HCT116 (cell line): ENCODE data around the gene KIF1A. TPM values are rescaled to one million over a fixed set of nuclear protein-coding genes. Genes with fewer than 3 reads are reported as not detected.

Source experiments
- ATAC-seq: fragments of 200-7000 bp; cut with Tn5 transposase; 2 replicates; pipeline ENCODE4 v1.9.1; 2020; ENCODE audit warnings: mild to moderate bottlenecking, moderate library complexity
- BruUV-seq: library from RNA; stranded (reverse); fragments of 400-500 nt; replicated peaks from 2 replicates; lab custom pipeline; 2021; lab: Mats Ljungman, UMichigan
- CTCF ChIA-PET: fragments of 300-600 bp; sonication (Branson Sonifier 250); formaldehyde crosslinking; loops from one replicate; lab custom pipeline; 2021; ENCODE audit warnings: antibody characterized with exemption; lab: Charles Lee
- POLR2A ChIA-PET: fragments of 300-600, 350-600 bp; sonication (Branson Sonifier 250); formaldehyde crosslinking; loops from one replicate; lab custom pipeline; 2021; ENCODE audit warnings: antibody characterized with exemption; lab: Charles Lee
- RAD21 ChIA-PET, 2 experiments: fragments of 300-600 bp; sonication (Branson Sonifier 250); formaldehyde crosslinking; loops; one replicate each; lab custom pipeline; 2023; ENCODE audit warnings: low total read pairs in 2 of 2; ENCODE audit not compliant: uncharacterized antibody in 2 of 2, unreplicated experiment in 2 of 2, low non-redundant PET in 1 of 2; lab: Charles Lee
- DNase-seq: peaks from one replicate; pipeline ENCODE4 v3.0.0-alpha.2; 2010; ENCODE audit warnings: low read depth, low spot score
- H2AFZ ChIP-seq: fragments of 200-600 bp; shearing (Covaris generic), sonication (generic); 2 replicates; pipeline ENCODE4 v1.6.1; 2017; ENCODE audit warnings: low read depth, mixed run types, mixed read lengths, antibody characterized with exemption, low read length; ENCODE audit not compliant: poor library complexity, severe bottlenecking
- H3K27ac ChIP-seq: 2 replicates; pipeline ENCODE4 v1.5.1; 2012; ENCODE audit warnings: low read depth, low read length
- H3K27me3 ChIP-seq: fragments of 200-600 bp; sonication (generic); 2 replicates; pipeline ENCODE4 v1.6.1; 2016; ENCODE audit warnings: mixed run types, low read length, mixed read lengths; ENCODE audit not compliant: insufficient read depth
- H3K36me3 ChIP-seq, 2 experiments: fragments of 200-500 bp in 1 of 2; fragments of 200-600 bp in 1 of 2; sonication (Bioruptor generic) in 1 of 2; sonication (generic) in 1 of 2; 2 replicates each; pipeline versions ENCODE4 v1.5.1 to v1.6.1; 2014 to 2016; ENCODE audit warnings: low read length in 2 of 2, inconsistent platforms in 1 of 2, mixed read lengths in 1 of 2, mixed run types in 1 of 2; ENCODE audit not compliant: insufficient read depth in 2 of 2, control insufficient read depth in 1 of 2
- H3K4me1 ChIP-seq, 2 experiments: fragments of 200-600 bp in 1 of 2; sonication (generic) in 1 of 2; 2 replicates each; pipeline versions ENCODE4 v1.5.1 to v1.6.1; 2012 to 2017; ENCODE audit warnings: low read length in 2 of 2, inconsistent platforms in 1 of 2, mild to moderate bottlenecking in 1 of 2, mixed read lengths in 1 of 2, mixed run types in 1 of 2, moderate library complexity in 1 of 2; ENCODE audit not compliant: insufficient read depth in 2 of 2, control insufficient read depth in 1 of 2
- H3K4me2 ChIP-seq: fragments of 200-600 bp; sonication (generic); 2 replicates; pipeline ENCODE4 v1.6.1; 2017; ENCODE audit warnings: mixed run types, low read length, mixed read lengths
- H3K4me3 ChIP-seq, 2 experiments: fragments of 200-600 bp in 1 of 2; sonication (generic) in 1 of 2; replicated peaks in 1 of 2; 2 replicates each; pipeline ENCODE4 v1.5.1; 2011 to 2016; ENCODE audit warnings: low read length in 2 of 2, control low read depth in 1 of 2, low read depth in 1 of 2, mild to moderate bottlenecking in 1 of 2, mixed read lengths in 1 of 2, mixed run types in 1 of 2
- H3K79me2 ChIP-seq: fragments of 200-600 bp; sonication (generic); 2 replicates; pipeline ENCODE4 v1.6.1; 2017; ENCODE audit warnings: mild to moderate bottlenecking, mixed run types, low read length, moderate library complexity, mixed read lengths; ENCODE audit not compliant: insufficient read depth
- H3K9ac ChIP-seq: fragments of 200-600 bp; sonication (generic); 2 replicates; pipeline ENCODE4 v1.6.1; 2016; ENCODE audit warnings: low read length, mixed read lengths
- H3K9me2 ChIP-seq: fragments of 200-600 bp; sonication (generic), shearing (Covaris generic); 2 replicates; pipeline ENCODE4 v1.6.1; 2017; ENCODE audit warnings: mixed run types, mild to moderate bottlenecking, moderate library complexity; ENCODE audit not compliant: insufficient read depth
- H3K9me3 ChIP-seq, 2 experiments: fragments of 200-500 bp in 1 of 2; fragments of 200-600 bp in 1 of 2; sonication (Bioruptor generic) in 1 of 2; sonication (generic) in 1 of 2; 2 replicates each; pipeline ENCODE4 v1.6.1; 2014 to 2017; ENCODE audit warnings: low read length in 2 of 2, mixed read lengths in 2 of 2, inconsistent platforms in 1 of 2, low read depth in 1 of 2, mild to moderate bottlenecking in 1 of 2, mixed run types in 1 of 2, moderate library complexity in 1 of 2; ENCODE audit not compliant: control insufficient read depth in 1 of 2, insufficient read depth in 1 of 2
- H4K20me1 ChIP-seq: fragments of 200-600 bp; sonication (generic), shearing (Covaris generic); 2 replicates; pipeline ENCODE4 v1.6.1; 2017; ENCODE audit warnings: mixed run types, mild to moderate bottlenecking, moderate library complexity; ENCODE audit not compliant: insufficient read depth
- CEBPB ChIP-seq: IDR thresholded peaks from 2 replicates; pipeline ENCODE4 v1.6.1; 2012; ENCODE audit warnings: low read depth
- EGR1 ChIP-seq: IDR thresholded peaks from 2 replicates; pipeline ENCODE4 v1.6.1; 2012; ENCODE audit warnings: low read depth
- ELF1 ChIP-seq: IDR thresholded peaks from 2 replicates; pipeline ENCODE4 v1.6.1; 2012; ENCODE audit warnings: low read depth, borderline replicate concordance
- EZH2phosphoT487 ChIP-seq: fragments of 200-600 bp; IDR thresholded peaks from 2 replicates; pipeline ENCODE4 v1.6.1; 2018; ENCODE audit warnings: antibody characterized with exemption, borderline replicate concordance
- FOSL1 ChIP-seq: IDR thresholded peaks from 2 replicates; pipeline ENCODE4 v1.6.1; 2012; ENCODE audit warnings: low read depth
- MAX ChIP-seq: IDR thresholded peaks from 2 replicates; pipeline ENCODE4 v1.6.1; 2012
- RAD21 ChIP-seq: IDR thresholded peaks from 2 replicates; pipeline ENCODE4 v1.6.1; 2012; ENCODE audit warnings: low read depth, mild to moderate bottlenecking
- SRF ChIP-seq: IDR thresholded peaks from 2 replicates; pipeline ENCODE4 v1.6.1; 2012; ENCODE audit warnings: low read depth
- ZBTB33 ChIP-seq: IDR thresholded peaks from 2 replicates; pipeline ENCODE4 v1.6.1; 2011; ENCODE audit warnings: mild to moderate bottlenecking, low read length, moderate library complexity; ENCODE audit not compliant: insufficient replicate concordance; ENCODE audit errors: extremely low read depth
- ZFX ChIP-seq: fragments of 450-650 bp; IDR thresholded peaks from 2 replicates; pipeline ENCODE4 v1.6.1; 2017
- intact Hi-C: fragments of 100-400 bp; cut with micrococcal nuclease; formaldehyde crosslinking; loops from 2 replicates; pipeline ENCODE4 v1.10.0; 2022
- total RNA-seq: library from RNA; stranded (reverse); gene quantifications from one replicate; pipeline ENCODE4 v1.2.1, GENCODE V29; 2021; ENCODE audit not compliant: unreplicated experiment
- TF ChIP-seq, protein P1 (sequence below), 3 experiments: fragments of 200-600 bp in 1 of 3; sonication (generic) in 1 of 3; IDR thresholded peaks in 2 of 3; conservative IDR thresholded peaks in 1 of 3; 2 replicates each; pipeline ENCODE4 v1.5.1; 2012 to 2017; ENCODE audit warnings: low read depth in 2 of 3, low read length in 2 of 3, antibody characterized with exemption in 1 of 3, borderline replicate concordance in 1 of 3, control low read depth in 1 of 3, mild to moderate bottlenecking in 1 of 3, mixed read lengths in 1 of 3, mixed run types in 1 of 3, moderate library complexity in 1 of 3; ENCODE audit not compliant: insufficient read depth in 1 of 3
- TF ChIP-seq, protein P2 (sequence below): IDR thresholded peaks from 2 replicates; pipeline ENCODE4 v1.6.1; 2012

KIF1A gene
- total RNA-seq, 1 experiment from 2014 or later: 0.27 TPM

DNA sequence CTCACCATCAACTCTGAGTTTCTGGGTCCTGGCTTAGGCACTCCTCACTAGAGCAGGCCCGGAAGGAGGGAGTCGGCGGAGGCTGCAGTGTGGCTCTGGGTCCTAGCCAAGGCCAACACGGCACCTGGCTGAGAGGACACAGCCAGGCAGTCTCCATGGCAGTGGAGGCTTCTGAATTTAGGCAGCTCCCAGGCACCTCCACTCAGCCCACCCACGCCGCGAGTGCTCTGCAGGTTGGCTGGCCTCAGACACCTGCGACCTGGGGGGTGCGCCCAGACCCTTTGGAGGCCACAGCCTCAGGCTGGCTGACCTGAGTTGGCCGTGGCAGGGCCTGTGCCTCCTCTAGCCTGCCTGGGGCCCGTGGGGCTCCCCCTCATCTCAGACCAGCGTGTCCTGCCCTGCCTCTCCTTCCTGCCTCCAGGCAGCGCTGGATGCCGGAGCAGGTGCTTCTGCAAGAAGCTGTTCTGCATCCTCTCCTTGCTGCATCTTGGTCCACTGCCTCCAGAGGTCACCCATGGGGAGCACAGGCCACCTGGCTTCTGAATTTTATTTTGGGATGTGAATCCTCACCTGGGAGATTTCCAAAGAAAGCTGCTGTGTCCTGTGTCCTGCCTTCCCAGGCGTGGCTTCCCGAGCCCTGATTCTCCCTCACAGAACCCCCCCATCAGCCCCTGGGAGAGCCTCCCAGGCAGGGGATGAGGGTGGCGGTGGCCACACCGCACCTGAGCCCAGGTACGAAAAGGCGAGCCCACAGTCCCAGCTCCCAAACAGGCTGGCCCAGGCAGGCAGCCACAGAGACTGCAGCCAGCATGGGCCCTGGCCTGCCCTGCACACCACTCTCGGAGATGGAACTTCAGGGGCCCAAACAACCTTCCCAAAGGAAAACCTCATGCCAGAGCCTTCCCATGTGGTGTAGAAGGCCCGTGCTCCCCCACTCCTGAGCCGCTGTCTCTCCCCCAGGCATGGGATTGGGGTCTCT is 105.0 kb downstream of the KIF1A start (continued):
- TF ChIP-seq, protein P1, sequence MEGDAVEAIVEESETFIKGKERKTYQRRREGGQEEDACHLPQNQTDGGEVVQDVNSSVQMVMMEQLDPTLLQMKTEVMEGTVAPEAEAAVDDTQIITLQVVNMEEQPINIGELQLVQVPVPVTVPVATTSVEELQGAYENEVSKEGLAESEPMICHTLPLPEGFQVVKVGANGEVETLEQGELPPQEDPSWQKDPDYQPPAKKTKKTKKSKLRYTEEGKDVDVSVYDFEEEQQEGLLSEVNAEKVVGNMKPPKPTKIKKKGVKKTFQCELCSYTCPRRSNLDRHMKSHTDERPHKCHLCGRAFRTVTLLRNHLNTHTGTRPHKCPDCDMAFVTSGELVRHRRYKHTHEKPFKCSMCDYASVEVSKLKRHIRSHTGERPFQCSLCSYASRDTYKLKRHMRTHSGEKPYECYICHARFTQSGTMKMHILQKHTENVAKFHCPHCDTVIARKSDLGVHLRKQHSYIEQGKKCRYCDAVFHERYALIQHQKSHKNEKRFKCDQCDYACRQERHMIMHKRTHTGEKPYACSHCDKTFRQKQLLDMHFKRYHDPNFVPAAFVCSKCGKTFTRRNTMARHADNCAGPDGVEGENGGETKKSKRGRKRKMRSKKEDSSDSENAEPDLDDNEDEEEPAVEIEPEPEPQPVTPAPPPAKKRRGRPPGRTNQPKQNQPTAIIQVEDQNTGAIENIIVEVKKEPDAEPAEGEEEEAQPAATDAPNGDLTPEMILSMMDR (IDR thresholded peaks at IDR 0.05 in 2 of 3, conservative IDR thresholded peaks at IDR 0.05 in 1 of 3; ENCODE audit: borderline replicate concordance in 1 of 3, insufficient read depth in 1 of 3, low read depth in 2 of 3, low read length in 2 of 3): no peak
- TF ChIP-seq, all 23 proteins: peak for 0

DNA sequence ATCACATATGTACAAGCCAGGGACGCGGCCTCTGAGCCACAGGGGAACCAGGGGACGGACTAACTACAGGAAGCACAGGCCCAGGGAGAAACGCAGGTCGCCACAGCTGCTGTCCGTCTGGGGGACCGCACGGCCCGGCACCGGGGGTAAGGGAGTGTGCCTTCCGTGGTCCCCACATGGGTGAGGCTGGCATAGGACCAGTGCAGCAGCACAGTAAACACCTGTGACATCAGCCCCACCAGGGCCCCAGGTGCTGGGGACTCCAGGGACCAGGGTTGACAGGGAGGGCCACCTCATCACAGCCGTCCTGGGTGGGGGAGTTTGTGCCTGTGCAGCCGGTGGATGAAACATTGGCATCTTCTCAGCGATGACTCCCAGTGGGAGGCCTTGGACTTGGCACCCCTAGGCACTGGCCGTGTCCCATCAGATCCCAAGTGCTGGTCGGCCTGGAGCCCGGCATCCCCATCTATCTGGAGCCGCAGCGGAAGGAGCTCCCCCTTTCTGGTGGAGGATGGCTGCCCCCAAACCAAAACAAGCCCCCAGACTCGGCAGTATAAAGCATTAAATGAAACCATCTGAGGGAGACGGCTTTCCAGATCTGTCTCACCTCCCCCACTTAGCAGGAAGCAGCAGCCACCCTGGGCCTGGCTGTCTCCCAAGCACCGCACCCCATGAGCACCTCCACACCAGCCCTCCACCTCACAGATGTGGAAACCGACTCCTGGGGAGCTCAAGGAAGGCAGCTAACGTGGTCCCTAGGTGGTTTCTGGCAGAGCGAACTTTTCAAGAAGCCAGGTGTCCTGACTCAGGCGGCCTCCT is 105.9 kb downstream of the KIF1A start:
- intact Hi-C loops: no loop called here
- Histone ChIP-seq H3K9ac (no peak overlapping the region), H3K36me3 (no peaks in the 10 kb centered on the region), H3K9me2 (no peaks in the 10 kb centered on the region), H3K4me1 (no peaks in the 10 kb centered on the region), H3K79me2 (no peaks in the 10 kb centered on the region), H3K27ac (no peak overlapping the region), H3K9me3 (no peaks in the 10 kb centered on the region), H2AFZ (no peak overlapping the region), H3K27me3 (no peaks in the 10 kb centered on the region), H3K4me2 (no peak overlapping the region), H3K4me3 (no peak overlapping the region), H4K20me1 (no peaks in the 10 kb centered on the region)
- ChIA-PET POLR2A (no interaction called here), CTCF (no interaction called here), RAD21 (no interaction called here)
- ATAC-seq (no peak), DNase-seq (no peak)
- TF ChIP-seq, protein P2, sequence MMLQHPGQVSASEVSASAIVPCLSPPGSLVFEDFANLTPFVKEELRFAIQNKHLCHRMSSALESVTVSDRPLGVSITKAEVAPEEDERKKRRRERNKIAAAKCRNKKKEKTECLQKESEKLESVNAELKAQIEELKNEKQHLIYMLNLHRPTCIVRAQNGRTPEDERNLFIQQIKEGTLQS: no peak
- TF ChIP-seq EGR1: no peak
- no peak for TF ChIP-seq ZFX
- TF ChIP-seq ZBTB33: no peak
- no peak for TF ChIP-seq RAD21
- no peak for TF ChIP-seq ELF1
- TF ChIP-seq CEBPB: no peak
- TF ChIP-seq MAX: no peak
- TF ChIP-seq, protein P1 (IDR thresholded peaks at IDR 0.05 in 2 of 3, conservative IDR thresholded peaks at IDR 0.05 in 1 of 3; ENCODE audit: borderline replicate concordance in 1 of 3, insufficient read depth in 1 of 3, low read depth in 2 of 3, low read length in 2 of 3): no peak
- no peak for TF ChIP-seq EZH2phosphoT487
- no peak for TF ChIP-seq SRF
- no peak for TF ChIP-seq FOSL1
- BruUV-seq: no TSS peak
